ENCODE results near the gene TAMM41. TPM values are rescaled to one million over a fixed set of nuclear protein-coding genes. Genes with fewer than 3 reads are reported as not detected.

TAMM41 gene
- total and polyA plus RNA-seq, 10 of the 15 experiments (the other 5 are each of a cell fraction or from before 2014, with no cell fraction given): 10.4 to 36.6 (median 18.3) TPM

GRCh38 chr3:11770477-11771391, 76.0 kb downstream of the TAMM41 start (continued):
- TF ChIP-seq, protein P1, sequence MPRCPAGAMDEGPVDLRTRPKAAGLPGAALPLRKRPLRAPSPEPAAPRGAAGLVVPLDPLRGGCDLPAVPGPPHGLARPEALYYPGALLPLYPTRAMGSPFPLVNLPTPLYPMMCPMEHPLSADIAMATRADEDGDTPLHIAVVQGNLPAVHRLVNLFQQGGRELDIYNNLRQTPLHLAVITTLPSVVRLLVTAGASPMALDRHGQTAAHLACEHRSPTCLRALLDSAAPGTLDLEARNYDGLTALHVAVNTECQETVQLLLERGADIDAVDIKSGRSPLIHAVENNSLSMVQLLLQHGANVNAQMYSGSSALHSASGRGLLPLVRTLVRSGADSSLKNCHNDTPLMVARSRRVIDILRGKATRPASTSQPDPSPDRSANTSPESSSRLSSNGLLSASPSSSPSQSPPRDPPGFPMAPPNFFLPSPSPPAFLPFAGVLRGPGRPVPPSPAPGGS (IDR thresholded peaks at IDR 0.05; ENCODE audit: borderline replicate concordance, insufficient read depth, low read depth, low read length, poor library complexity, severe bottlenecking): no peak
- no peak for TF ChIP-seq ZNF274 (IDR thresholded peaks at IDR 0.05; ENCODE audit: insufficient read depth, insufficient read length)
- TF ChIP-seq PML (IDR thresholded peaks at IDR 0.05; ENCODE audit: low read length): no peak
- no peak for TF ChIP-seq MEF2A (IDR thresholded peaks at IDR 0.05; ENCODE audit: insufficient read depth, low read depth, low read length)
- no peak for TF ChIP-seq CHD4 (IDR thresholded peaks at IDR 0.05)
- no peak for TF ChIP-seq GATAD2B (conservative IDR thresholded peaks at IDR 0.05; ENCODE audit: low read depth)
- TF ChIP-seq MAX (IDR thresholded peaks at IDR 0.05; ENCODE audit: low read depth, low read length): no peak
- no peak for TF ChIP-seq TCF3 (IDR thresholded peaks at IDR 0.05; ENCODE audit: borderline replicate concordance, insufficient read depth, low read depth, low read length)
- TF ChIP-seq ZBED1 (IDR thresholded peaks at IDR 0.05; ENCODE audit: borderline replicate concordance): no peak
- TF ChIP-seq SMAD5 (IDR thresholded peaks at IDR 0.05; ENCODE audit: low read depth): no peak
- no peak for TF ChIP-seq JUNB (IDR thresholded peaks at IDR 0.05)
- no peak for TF ChIP-seq NFXL1 (IDR thresholded peaks at IDR 0.05; ENCODE audit: borderline replicate concordance)
- no peak for TF ChIP-seq TBL1XR1 (IDR thresholded peaks at IDR 0.05; ENCODE audit: low read depth, low read length)
- TF ChIP-seq ZZZ3 (IDR thresholded peaks at IDR 0.05; ENCODE audit: control insufficient read depth, insufficient read length, low read depth): no peak
- peak; percentile 88 for TF ChIP-seq ATF7 (IDR thresholded peaks at IDR 0.05; ENCODE audit: low read depth)
- TF ChIP-seq, protein P2, sequence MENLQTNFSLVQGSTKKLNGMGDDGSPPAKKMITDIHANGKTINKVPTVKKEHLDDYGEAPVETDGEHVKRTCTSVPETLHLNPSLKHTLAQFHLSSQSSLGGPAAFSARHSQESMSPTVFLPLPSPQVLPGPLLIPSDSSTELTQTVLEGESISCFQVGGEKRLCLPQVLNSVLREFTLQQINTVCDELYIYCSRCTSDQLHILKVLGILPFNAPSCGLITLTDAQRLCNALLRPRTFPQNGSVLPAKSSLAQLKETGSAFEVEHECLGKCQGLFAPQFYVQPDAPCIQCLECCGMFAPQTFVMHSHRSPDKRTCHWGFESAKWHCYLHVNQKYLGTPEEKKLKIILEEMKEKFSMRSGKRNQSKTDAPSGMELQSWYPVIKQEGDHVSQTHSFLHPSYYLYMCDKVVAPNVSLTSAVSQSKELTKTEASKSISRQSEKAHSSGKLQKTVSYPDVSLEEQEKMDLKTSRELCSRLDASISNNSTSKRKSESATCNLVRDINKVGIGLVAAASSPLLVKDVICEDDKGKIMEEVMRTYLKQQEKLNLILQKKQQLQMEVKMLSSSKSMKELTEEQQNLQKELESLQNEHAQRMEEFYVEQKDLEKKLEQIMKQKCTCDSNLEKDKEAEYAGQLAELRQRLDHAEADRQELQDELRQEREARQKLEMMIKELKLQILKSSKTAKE (IDR thresholded peaks at IDR 0.05; ENCODE audit: low read depth, poor library complexity, severe bottlenecking): no peak
- TF ChIP-seq LARP7 (IDR thresholded peaks at IDR 0.05): no peak
- TF ChIP-seq YY1 (IDR thresholded peaks at IDR 0.05; ENCODE audit: low read depth, low read length): no peak
- no peak for TF ChIP-seq SUZ12 (IDR thresholded peaks at IDR 0.05; ENCODE audit: unreplicated experiment)
- no peak for TF ChIP-seq EZH2 (IDR thresholded peaks at IDR 0.05; ENCODE audit: borderline replicate concordance, control insufficient read depth, low read depth, low read length)
- TF ChIP-seq, protein P3, sequence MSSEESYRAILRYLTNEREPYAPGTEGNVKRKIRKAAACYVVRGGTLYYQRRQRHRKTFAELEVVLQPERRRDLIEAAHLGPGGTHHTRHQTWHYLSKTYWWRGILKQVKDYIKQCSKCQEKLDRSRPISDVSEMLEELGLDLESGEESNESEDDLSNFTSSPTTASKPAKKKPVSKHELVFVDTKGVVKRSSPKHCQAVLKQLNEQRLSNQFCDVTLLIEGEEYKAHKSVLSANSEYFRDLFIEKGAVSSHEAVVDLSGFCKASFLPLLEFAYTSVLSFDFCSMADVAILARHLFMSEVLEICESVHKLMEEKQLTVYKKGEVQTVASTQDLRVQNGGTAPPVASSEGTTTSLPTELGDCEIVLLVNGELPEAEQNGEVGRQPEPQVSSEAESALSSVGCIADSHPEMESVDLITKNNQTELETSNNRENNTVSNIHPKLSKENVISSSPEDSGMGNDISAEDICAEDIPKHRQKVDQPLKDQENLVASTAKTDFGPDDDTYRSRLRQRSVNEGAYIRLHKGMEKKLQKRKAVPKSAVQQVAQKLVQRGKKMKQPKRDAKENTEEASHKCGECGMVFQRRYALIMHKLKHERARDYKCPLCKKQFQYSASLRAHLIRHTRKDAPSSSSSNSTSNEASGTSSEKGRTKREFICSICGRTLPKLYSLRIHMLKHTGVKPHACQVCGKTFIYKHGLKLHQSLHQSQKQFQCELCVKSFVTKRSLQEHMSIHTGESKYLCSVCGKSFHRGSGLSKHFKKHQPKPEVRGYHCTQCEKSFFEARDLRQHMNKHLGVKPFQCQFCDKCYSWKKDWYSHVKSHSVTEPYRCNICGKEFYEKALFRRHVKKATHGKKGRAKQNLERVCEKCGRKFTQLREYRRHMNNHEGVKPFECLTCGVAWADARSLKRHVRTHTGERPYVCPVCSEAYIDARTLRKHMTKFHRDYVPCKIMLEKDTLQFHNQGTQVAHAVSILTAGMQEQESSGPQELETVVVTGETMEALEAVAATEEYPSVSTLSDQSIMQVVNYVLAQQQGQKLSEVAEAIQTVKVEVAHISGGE (CRISPR knock-in tag; IDR thresholded peaks at IDR 0.05): no peak
- TF ChIP-seq BMI1 (IDR thresholded peaks at IDR 0.05; ENCODE audit: borderline replicate concordance): no peak

Data from GM12878 (cell line).